Measurements from ENCODE around the gene ADD2.

DNA sequence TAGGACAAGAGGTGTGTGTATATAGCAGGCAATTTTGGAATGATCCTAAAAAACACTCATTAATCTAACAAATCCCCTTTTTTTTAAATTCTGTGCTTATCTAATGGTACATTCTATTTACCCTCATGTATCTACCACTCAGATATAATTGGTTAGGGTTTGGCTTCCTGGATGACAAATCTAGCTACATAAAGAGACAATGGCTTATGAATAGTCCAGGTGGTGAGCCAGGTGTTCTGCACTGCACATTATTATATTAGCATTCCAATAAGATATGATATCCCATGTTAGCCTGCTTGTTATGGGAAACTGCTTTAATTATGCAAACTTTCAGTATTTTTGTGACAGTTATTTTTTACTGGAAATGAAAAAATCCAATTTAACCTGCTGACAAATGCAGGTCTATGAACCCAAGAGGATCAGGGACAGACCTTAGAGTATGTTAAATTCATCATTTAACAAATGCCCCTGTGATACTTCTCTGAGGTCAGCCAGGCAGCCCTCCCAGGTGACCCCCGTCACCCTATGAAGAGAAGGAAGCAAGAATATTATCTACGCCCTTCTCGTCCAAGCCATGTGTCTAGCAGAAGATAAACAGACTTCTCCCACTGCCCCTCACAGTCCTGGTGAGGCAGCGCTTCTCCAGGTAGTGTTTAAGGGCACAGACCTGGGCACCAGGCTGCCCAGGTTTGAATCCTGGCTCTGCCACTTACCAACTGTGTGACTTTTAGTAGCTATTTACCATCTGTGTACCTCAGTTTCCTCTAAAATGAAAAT, 83.0 kb downstream of the ADD2 start:
- TF ChIP-seq, protein P1, sequence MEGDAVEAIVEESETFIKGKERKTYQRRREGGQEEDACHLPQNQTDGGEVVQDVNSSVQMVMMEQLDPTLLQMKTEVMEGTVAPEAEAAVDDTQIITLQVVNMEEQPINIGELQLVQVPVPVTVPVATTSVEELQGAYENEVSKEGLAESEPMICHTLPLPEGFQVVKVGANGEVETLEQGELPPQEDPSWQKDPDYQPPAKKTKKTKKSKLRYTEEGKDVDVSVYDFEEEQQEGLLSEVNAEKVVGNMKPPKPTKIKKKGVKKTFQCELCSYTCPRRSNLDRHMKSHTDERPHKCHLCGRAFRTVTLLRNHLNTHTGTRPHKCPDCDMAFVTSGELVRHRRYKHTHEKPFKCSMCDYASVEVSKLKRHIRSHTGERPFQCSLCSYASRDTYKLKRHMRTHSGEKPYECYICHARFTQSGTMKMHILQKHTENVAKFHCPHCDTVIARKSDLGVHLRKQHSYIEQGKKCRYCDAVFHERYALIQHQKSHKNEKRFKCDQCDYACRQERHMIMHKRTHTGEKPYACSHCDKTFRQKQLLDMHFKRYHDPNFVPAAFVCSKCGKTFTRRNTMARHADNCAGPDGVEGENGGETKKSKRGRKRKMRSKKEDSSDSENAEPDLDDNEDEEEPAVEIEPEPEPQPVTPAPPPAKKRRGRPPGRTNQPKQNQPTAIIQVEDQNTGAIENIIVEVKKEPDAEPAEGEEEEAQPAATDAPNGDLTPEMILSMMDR (IDR thresholded peaks at IDR 0.05): no peak
- TF ChIP-seq POLR2A (IDR thresholded peaks at IDR 0.05): no peak

All from thyroid gland (tissue), 4 donors.